Stomach (tissue), 9 donors: ENCODE results near the gene LPAR1. TPM values are rescaled to one million over a fixed set of nuclear protein-coding genes. Genes with fewer than 3 reads are reported as not detected.
A peak's percentile ranks its signal among the peaks of the same experiment; 100 is the strongest.

Experiments
- DNase-seq, 2 donors: peaks; one replicate each; pipeline versions ENCODE4 v3.0.0 to v3.0.0-alpha.2; 2013 to 2019
- H3K27ac ChIP-seq, 5 donors: fragments of 200-600 bp in 4 of 5; sonication (generic) in 4 of 5; one replicate each; pipeline ENCODE4 v1.5.1; 2013 to 2019; ENCODE audit warnings: mild to moderate bottlenecking in 1 of 5, moderate library complexity in 1 of 5
- H3K27me3 ChIP-seq, 3 donors: fragments of 200-600 bp; sonication (generic); one replicate each; pipeline ENCODE4 v1.5.1; 2017 to 2019; ENCODE audit warnings: mixed run types in 1 of 3
- H3K36me3 ChIP-seq, 4 donors: fragments of 200-600 bp; sonication (generic); 1 replicate in 3 of 4; 2 replicates in 1 of 4; pipeline ENCODE4 v1.5.1; 2016 to 2019
- H3K4me1 ChIP-seq, 4 donors: fragments of 200-600 bp; sonication (generic); one replicate each; pipeline ENCODE4 v1.5.1; 2016 to 2019
- H3K4me3 ChIP-seq, 4 donors: fragments of 200-600 bp; sonication (generic) in 3 of 4; one replicate each; pipeline ENCODE4 v1.5.1; 2016 to 2019; ENCODE audit warnings: mild to moderate bottlenecking in 1 of 4
- H3K9me3 ChIP-seq, 4 donors: fragments of 200-600 bp; sonication (generic); one replicate each; pipeline ENCODE4 v1.5.1; 2016 to 2019
- CTCF ChIP-seq, 7 experiments: fragments of 450-650 bp in 4 of 7; fragments of 200-600 bp in 3 of 7; sonication (generic) in 3 of 7; IDR thresholded peaks; one replicate each; pipeline ENCODE4 v1.5.1; 2016 to 2019; ENCODE audit warnings: antibody characterized with exemption in 7 of 7, control low read depth in 2 of 7, mild to moderate bottlenecking in 1 of 7
- EP300 ChIP-seq: sonication (generic); formaldehyde crosslinking; IDR thresholded peaks from one replicate; pipeline ENCODE4 v1.6.1; 2017; ENCODE audit warnings: antibody characterized with exemption
- POLR2A ChIP-seq, 4 donors: fragments of 450-650 bp; IDR thresholded peaks; one replicate each; pipeline ENCODE4 v1.6.1; 2016; ENCODE audit warnings: antibody characterized with exemption in 4 of 4, control low read depth in 2 of 4, mild to moderate bottlenecking in 1 of 4, moderate library complexity in 1 of 4
- POLR2AphosphoS5 ChIP-seq, 3 donors: sonication (generic); formaldehyde crosslinking; IDR thresholded peaks; one replicate each; pipeline ENCODE4 v1.6.1; 2016; ENCODE audit warnings: antibody characterized with exemption in 3 of 3
- WGBS, 5 donors: extraction: QIAGEN DNeasy Blood & Tissue Kit in 3 of 5; methylation state at CpG; one replicate each; pipeline versions ENCODE4 v1.1.5 to v1.1.7; 2013 to 2018; 5-methylcytosine and 5-hydroxymethylcytosine counted together
- intact Hi-C: fragments of 100-400 bp; cut with DNase I; formaldehyde crosslinking; loops from one replicate; pipeline ENCODE4 v1.15.1; 2023; ENCODE audit warnings: low total_unique reads
- polyA plus RNA-seq, 3 donors: library from polyadenylated mRNA; stranded (reverse); fragments of 200-250 nt; gene quantifications; one replicate each; pipeline ENCODE4 v1.2.3, GENCODE V29; 2013
- total RNA-seq, 5 donors: library from RNA; depleted of rRNA; stranded (reverse); fragments of >200 nt; gene quantifications; one replicate each; pipeline versions ENCODE4 v1.1.0 to v1.2.3, GENCODE V29; 2014 to 2016
- donor health status: healthy with polysubstance abuse.
- donor health status: Bipolar disorder and iron deficiency.
- donor health status: healthy.

LPAR1 gene
- total and polyA plus RNA-seq, 8 donors = 7.4 to 40.0 (median 21.2) TPM

DNA sequence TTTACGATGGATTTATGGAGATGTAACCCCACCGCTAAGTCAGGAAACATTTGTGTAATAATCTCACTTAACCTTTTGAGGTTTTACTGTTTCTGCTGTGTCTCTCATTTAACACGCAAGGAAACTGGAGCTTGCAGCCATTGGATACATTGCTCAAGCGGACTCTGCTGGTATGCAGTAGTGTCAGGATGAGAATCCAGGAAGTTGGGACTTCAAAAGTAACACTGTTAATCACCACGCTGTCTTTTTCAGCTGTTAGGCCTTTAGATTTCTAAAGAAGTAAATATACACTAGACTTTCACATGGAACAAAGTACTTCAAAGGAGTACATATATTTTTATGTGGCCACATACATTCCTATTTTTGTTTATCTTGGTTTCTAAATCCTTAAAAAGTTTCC lies 114.7 kb downstream of the LPAR1 start:
- H3K36me3 ChIP-seq = no peaks in the 10 kb centered on the region
- no peaks in the 10 kb centered on the region for H3K27me3 ChIP-seq
- peaks cover 0 to 24% (median 1%) of the 10 kb centered on the region in 4 donors for H3K4me1 ChIP-seq
- no peak for TF ChIP-seq POLR2AphosphoS5 (IDR thresholded peaks at IDR 0.05)
- TF ChIP-seq CTCF (IDR thresholded peaks at IDR 0.05) = no peak
- no peak for TF ChIP-seq POLR2A (IDR thresholded peaks at IDR 0.05)
- TF ChIP-seq EP300 = no peak
- 79 to 89% (median 85%) methylated on average over 5 of the region's 5 CpGs for WGBS, 5 donors
- H3K9me3 ChIP-seq = no peaks in the 10 kb centered on the region
- intact Hi-C loops = no loop called here
- DNase-seq = no peak
- H3K4me3 ChIP-seq = no peak overlapping the region
- no peak overlapping the region for H3K27ac ChIP-seq

GRCh38 chr9:110922145-110922544 lies 116.1 kb downstream of the LPAR1 start:
- Histone ChIP-seq H3K4me3 (no peak overlapping the region), H3K36me3 (no peaks in the 10 kb centered on the region), H3K4me1 (peaks cover 0 to 15% (median 5%) of the 10 kb centered on the region in 4 donors), H3K27me3 (no peaks in the 10 kb centered on the region), H3K9me3 (no peaks in the 10 kb centered on the region), H3K27ac (no peak overlapping the region)
- no peak for TF ChIP-seq EP300
- no peak for TF ChIP-seq POLR2AphosphoS5 (IDR thresholded peaks at IDR 0.05)
- no peak for TF ChIP-seq POLR2A (IDR thresholded peaks at IDR 0.05)
- TF ChIP-seq CTCF (IDR thresholded peaks at IDR 0.05) = no peak
- no peak for DNase-seq
- WGBS, 5 donors = 77 to 96% (median 90%) methylated on average over 3 of the region's 3 CpGs
- intact Hi-C loops = no loop called here

DNA sequence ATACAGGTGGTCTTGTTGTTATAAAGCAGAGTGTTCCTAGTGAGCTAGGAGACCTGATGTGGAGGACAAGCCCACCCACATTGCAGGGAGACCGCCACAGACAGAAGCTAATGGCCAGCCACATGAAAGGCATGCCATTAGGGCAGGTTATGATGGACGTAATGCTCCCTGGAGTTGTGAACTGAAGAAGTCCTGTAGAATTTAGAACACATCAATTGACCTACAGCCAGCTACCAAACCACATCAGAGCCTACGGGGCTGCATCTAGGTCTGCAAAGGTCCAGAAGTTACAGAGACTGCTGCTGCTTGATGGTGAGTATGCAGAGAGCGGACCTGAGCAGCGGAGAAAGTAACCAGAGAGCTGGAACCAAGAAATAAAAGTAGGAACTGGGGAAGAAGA lies 116.6 kb downstream of the LPAR1 start:
- H3K9me3 ChIP-seq = no peaks in the 10 kb centered on the region
- peaks cover 0 to 10% (median 5%) of the 10 kb centered on the region in 4 donors for H3K4me1 ChIP-seq
- no peak for TF ChIP-seq POLR2AphosphoS5 (IDR thresholded peaks at IDR 0.05)
- TF ChIP-seq EP300 = no peak
- TF ChIP-seq POLR2A (IDR thresholded peaks at IDR 0.05) = no peak
- TF ChIP-seq CTCF (IDR thresholded peaks at IDR 0.05) = no peak
- DNase-seq = no peak
- 90 to 97% (median 94%) methylated on average over 5 of the region's 5 CpGs for WGBS, 5 donors
- intact Hi-C loops = no loop called here
- no peaks in the 10 kb centered on the region for H3K36me3 ChIP-seq
- H3K27ac ChIP-seq = no peak overlapping the region
- no peak overlapping the region for H3K4me3 ChIP-seq
- no peaks in the 10 kb centered on the region for H3K27me3 ChIP-seq

DNA sequence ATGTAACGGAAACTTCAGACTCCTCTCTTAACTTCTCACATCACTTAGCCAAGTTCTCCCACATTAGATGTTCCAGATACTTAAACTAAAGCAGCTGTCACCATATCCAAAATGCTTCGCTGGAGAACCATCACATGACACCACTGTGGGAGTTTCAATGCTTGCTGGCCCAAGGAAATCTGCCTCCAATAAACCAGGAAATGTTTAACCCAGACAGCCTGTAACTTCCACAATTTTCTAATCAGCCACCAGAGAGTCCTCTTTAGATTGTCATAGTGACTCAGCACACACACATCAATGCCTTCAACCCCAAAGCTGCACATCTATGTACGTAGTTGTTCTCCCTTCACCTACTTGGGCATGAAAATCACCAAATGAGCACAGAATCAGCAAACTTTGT lies 118.7 kb downstream of the LPAR1 start:
- 75 to 88% (median 80%) methylated on average over 3 of the region's 3 CpGs for WGBS, 5 donors
- intact Hi-C loops = no loop called here
- H3K27me3 ChIP-seq = no peaks in the 10 kb centered on the region
- peak overlapping the region in 2 of 5 donors; percentile 48 to 59 for H3K27ac ChIP-seq
- DNase-seq = peak in 1 of 2 donors; percentile 31
- H3K4me3 ChIP-seq = no peak overlapping the region
- H3K4me1 ChIP-seq = peaks cover 0 to 7% (median 5%) of the 10 kb centered on the region in 4 donors
- H3K9me3 ChIP-seq = no peaks in the 10 kb centered on the region
- TF ChIP-seq CTCF (IDR thresholded peaks at IDR 0.05) = no peak
- no peak for TF ChIP-seq POLR2A (IDR thresholded peaks at IDR 0.05)
- no peak for TF ChIP-seq EP300
- no peak for TF ChIP-seq POLR2AphosphoS5 (IDR thresholded peaks at IDR 0.05)
- no peaks in the 10 kb centered on the region for H3K36me3 ChIP-seq
